Bronchus fibroblast of lung (primary cell): ENCODE results near the gene IL36A. TPM values are rescaled to one million over a fixed set of nuclear protein-coding genes. Genes with fewer than 3 reads are reported as not detected.

Experiments
- total RNA-seq: library from RNA; depleted of rRNA; stranded (reverse); fragments of >200 nt; gene quantifications from 2 replicates; pipeline ENCODE4 v1.2.3, GENCODE V29; 2015

Gene IL36A
- not detected in 2 replicates for total RNA-seq

DNA sequence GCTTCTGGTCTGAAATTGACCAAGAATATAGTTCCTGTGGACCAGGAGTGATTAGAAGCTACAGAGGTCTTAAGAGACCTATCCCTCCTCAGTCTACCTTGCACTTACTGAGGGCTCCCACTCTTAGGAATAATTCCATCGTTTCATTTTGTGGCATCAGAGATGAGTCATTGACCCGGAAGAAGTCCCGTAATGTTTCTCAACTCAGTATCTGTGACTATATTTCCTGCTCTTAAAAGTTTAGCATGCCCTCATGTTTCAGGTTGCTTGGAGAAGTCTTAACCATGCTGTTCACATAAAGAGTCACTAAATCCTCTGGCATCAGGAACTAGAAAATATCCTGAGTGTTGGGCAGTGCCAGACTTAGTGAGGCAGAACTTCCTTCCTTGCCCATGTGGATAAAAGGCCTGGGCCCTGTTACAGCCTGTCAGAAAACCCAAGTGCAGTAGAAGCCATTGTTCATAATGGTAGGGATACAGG is at the start of gene IL36A:
Gene IL36A (plus strand): TSS at position 430 of the 480 bp plus-strand sequence. CDS start 413 bp downstream, outside the sequence.

GRCh38 chr2:112977559-112978056 is 27.7 kb upstream of the IL36A start, which contains the start of gene IL36G:
TSS of gene IL36G (plus strand) at chr2:112978006. CDS start at chr2:112978639, 633 bp downstream.

DNA sequence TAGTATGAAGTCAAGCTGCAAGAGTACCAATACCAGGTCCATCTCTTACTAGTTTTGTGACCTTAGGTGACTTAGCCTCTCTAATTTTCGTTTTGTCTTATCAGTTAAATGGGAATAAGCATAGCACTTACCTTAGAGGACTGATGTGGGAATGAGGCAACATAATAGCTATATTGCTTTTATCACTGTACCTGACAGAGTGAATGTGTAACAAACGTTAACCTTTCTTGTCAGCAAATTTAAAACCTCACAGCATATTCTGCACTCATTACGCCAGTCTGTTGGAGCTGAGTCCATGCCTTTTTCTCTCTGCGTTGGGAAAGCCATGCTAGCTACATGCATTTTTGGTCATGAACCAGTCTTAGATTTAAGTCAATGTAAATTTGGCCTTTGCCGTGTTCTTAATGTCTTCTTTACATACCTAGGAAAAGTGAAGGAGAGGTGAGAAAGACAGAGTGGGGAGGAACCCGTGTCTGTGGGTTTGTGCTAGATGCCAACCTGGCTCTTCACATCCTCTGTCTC is 47.2 kb downstream of the IL36A start, which contains the start of gene IL36B:
Gene IL36B (minus strand): TSS at position 472 of the 522 bp plus-strand sequence.

Other genes starting within 250 kb of the IL36A start
- gene CKAP2L, start 240.8 kb upstream of the IL36A start, total RNA-seq: 18.6 and 19.8 TPM in 2 replicates
- gene IL1A, start 221.0 kb upstream of the IL36A start, total RNA-seq: under 0.01 TPM in 1 of 2 replicates, not detected in the other
- 0.17 and 0.45 TPM in 2 replicates for gene IL1B, start 168.7 kb upstream of the IL36A start, total RNA-seq
- not detected in 2 replicates for gene IL37, start 94.3 kb upstream of the IL36A start, total RNA-seq
- gene IL36G, start 27.5 kb upstream of the IL36A start, total RNA-seq: not detected in 2 replicates
- not detected in 2 replicates for gene IL36B, start 47.4 kb downstream of the IL36A start, total RNA-seq
- gene IL36RN, start 53.7 kb downstream of the IL36A start, total RNA-seq: not detected in 2 replicates
- gene IL1F10, start 62.5 kb downstream of the IL36A start, total RNA-seq: not detected in 2 replicates
- not detected in 2 replicates for gene IL1RN, start 122.1 kb downstream of the IL36A start, total RNA-seq
- 8.4 and 8.8 TPM in 2 replicates for gene PSD4, start 168.5 kb downstream of the IL36A start, total RNA-seq